ENCODE results near the gene LRMDA. TPM values are rescaled to one million over a fixed set of nuclear protein-coding genes. Genes with fewer than 3 reads are reported as not detected.

The LRMDA gene
- total and polyA plus RNA-seq, 2 of the 8 experiments (the other 6 are each of a cell fraction or from before 2014, with no cell fraction given), result 0.86 to 2.8 TPM

- Histone ChIP-seq H3K23me2 (ENCODE audit: low read depth, low read length) (no peaks in the 10 kb centered on the region), H4K20me1 (replicated peaks in 1 of 2; ENCODE audit: control insufficient read depth in 1 of 2, insufficient read depth in 2 of 2, low read length in 2 of 2) (no peaks in the 10 kb centered on the region), H3K4me2 (ENCODE audit: insufficient read depth in 1 of 2, low read depth in 2 of 2, low read length in 2 of 2) (no peak overlapping the region), H3K27ac (ENCODE audit: low read depth, low read length) (no peak overlapping the region), H3K9me3 (ENCODE audit: insufficient read depth in 2 of 2, low read depth in 1 of 2, low read length in 1 of 2) (no peaks in the 10 kb centered on the region), H3K23ac (ENCODE audit: insufficient read length) (no peak overlapping the region), H3K14ac (ENCODE audit: insufficient read length) (no peak overlapping the region), H4K8ac (ENCODE audit: extremely low read depth, insufficient read depth, low read length) (no peak overlapping the region), H2BK15ac (ENCODE audit: low read length) (no peak overlapping the region), H3K56ac (replicated peaks; ENCODE audit: insufficient read length, low read depth, low read length) (no peak overlapping the region), H2BK5ac (ENCODE audit: low read depth, low read length) (no peak overlapping the region), H3K4me3 (ENCODE audit: extremely low read depth in 1 of 4, insufficient read depth in 2 of 4, low read depth in 3 of 4, low read length in 4 of 4) (no peak overlapping the region), H3K4ac (replicated peaks; ENCODE audit: insufficient read length, low read depth, low read length) (no peak overlapping the region), H3K79me1 (ENCODE audit: low read depth, low read length) (no peaks in the 10 kb centered on the region; the same call in 1 of the 2 replicates), H3K79me2 (ENCODE audit: control insufficient read depth in 1 of 2, insufficient read depth in 2 of 2, low read length in 2 of 2) (no peaks in the 10 kb centered on the region), H2AFZ (ENCODE audit: low read length) (no peak overlapping the region), H2BK12ac (ENCODE audit: low read depth, low read length) (no peak overlapping the region), H4K91ac (replicated peaks; ENCODE audit: insufficient read length, low read length) (no peak overlapping the region), H3K9ac (replicated peaks in 1 of 4; ENCODE audit: extremely low read depth in 1 of 4, low read depth in 3 of 4, low read length in 3 of 4) (no peak overlapping the region), H2BK20ac (ENCODE audit: low read length) (no peak overlapping the region), H2BK120ac (replicated peaks; ENCODE audit: low read depth, low read length) (no peak overlapping the region), H3K18ac (ENCODE audit: extremely low read depth, low read length) (no peak overlapping the region), H3K4me1 (replicated peaks in 1 of 4; ENCODE audit: control insufficient read depth in 3 of 4, insufficient read depth in 4 of 4, low read length in 3 of 4) (no peaks in the 10 kb centered on the region), H4K5ac (ENCODE audit: insufficient read length, low read depth, low read length) (no peak overlapping the region), H3K27me3 (replicated peaks in 1 of 4; ENCODE audit: control insufficient read depth in 3 of 4, extremely low read depth in 1 of 4, insufficient read depth in 3 of 4, low read length in 3 of 4) (no peaks in the 10 kb centered on the region), H2AK5ac (ENCODE audit: low read depth, low read length) (no peak overlapping the region), H3K36me3 (ENCODE audit: control insufficient read depth in 2 of 4, insufficient read depth in 4 of 4, low read length in 3 of 4) (no peaks in the 10 kb centered on the region)
- TF ChIP-seq BACH1 (IDR thresholded peaks at IDR 0.05; ENCODE audit: low read length) (no peak), RNF2 (IDR thresholded peaks at IDR 0.05; ENCODE audit: borderline replicate concordance, low read depth, low read length, missing control alignments, poor library complexity, severe bottlenecking) (no peak), TEAD4 (IDR thresholded peaks at IDR 0.05; ENCODE audit: low read depth, low read length) (no peak), SRF (IDR thresholded peaks at IDR 0.05; ENCODE audit: low read depth, low read length) (no peak), SAP30 (IDR thresholded peaks at IDR 0.05; ENCODE audit: insufficient read depth, insufficient replicate concordance, low read length) (no peak), SIN3A (conservative IDR thresholded peaks at IDR 0.05 in 1 of 2, IDR thresholded peaks at IDR 0.05 in 1 of 2; ENCODE audit: low read depth in 1 of 2, low read length in 2 of 2) (no peak), EZH2 (IDR thresholded peaks at IDR 0.05; ENCODE audit: low read depth, low read length, severe bottlenecking) (no peak), SIRT6 (IDR thresholded peaks at IDR 0.05; ENCODE audit: low read length) (no peak)
- CTCF ChIA-PET (ENCODE audit: partially characterized antibody), result interaction anchor here (0.6 to 2.0 kb wide), 4 partner anchors 11 to 83 kb away, joined by 3 to 6 read pairs (median 4); no protein-coding TSS in a partner anchor
- 89% methylated on average over 9 of the region's 9 CpGs; no CpG with 5 or more reads in 1 of the 2 experiments for WGBS, 2 experiments (ENCODE audit: extremely low coverage in 1 of 2, insufficient coverage in 1 of 2, insufficient read length in 1 of 2, insufficient replicate concordance in 2 of 2, low coverage in 1 of 2, low lambda C conversion rate in 2 of 2, missing lambda C conversion rate in 1 of 2)
- FAIRE-seq (no peak), DNase-seq (ENCODE audit: low read depth in 1 of 2, low spot score in 2 of 2) (no peak)
- POLR2A ChIA-PET (ENCODE audit: partially characterized antibody), result no interaction called here
Measured at GRCh38 chr10:75994357-75995040, 563.1 kb downstream of the LRMDA start.
